Measurements from ENCODE around the gene AJAP1.

The AJAP1 gene

GRCh38 chr1:4687943-4688342 lies 33.5 kb downstream of the AJAP1 start:
- no peak for DNase-seq (ENCODE audit: low read depth)
- no peak overlapping the region for H3K4me3 ChIP-seq (ENCODE audit: low read length)
- TF ChIP-seq, protein P1, sequence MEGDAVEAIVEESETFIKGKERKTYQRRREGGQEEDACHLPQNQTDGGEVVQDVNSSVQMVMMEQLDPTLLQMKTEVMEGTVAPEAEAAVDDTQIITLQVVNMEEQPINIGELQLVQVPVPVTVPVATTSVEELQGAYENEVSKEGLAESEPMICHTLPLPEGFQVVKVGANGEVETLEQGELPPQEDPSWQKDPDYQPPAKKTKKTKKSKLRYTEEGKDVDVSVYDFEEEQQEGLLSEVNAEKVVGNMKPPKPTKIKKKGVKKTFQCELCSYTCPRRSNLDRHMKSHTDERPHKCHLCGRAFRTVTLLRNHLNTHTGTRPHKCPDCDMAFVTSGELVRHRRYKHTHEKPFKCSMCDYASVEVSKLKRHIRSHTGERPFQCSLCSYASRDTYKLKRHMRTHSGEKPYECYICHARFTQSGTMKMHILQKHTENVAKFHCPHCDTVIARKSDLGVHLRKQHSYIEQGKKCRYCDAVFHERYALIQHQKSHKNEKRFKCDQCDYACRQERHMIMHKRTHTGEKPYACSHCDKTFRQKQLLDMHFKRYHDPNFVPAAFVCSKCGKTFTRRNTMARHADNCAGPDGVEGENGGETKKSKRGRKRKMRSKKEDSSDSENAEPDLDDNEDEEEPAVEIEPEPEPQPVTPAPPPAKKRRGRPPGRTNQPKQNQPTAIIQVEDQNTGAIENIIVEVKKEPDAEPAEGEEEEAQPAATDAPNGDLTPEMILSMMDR (IDR thresholded peaks at IDR 0.05; ENCODE audit: insufficient read depth, low read depth, low read length, missing control alignments) = no peak

- DNase-seq (ENCODE audit: low read depth) = no peak
- TF ChIP-seq, protein P1 (IDR thresholded peaks at IDR 0.05; ENCODE audit: insufficient read depth, low read depth, low read length, missing control alignments) = no peak
- no peak overlapping the region for H3K4me3 ChIP-seq (ENCODE audit: low read length)
These were observed 35.0 kb downstream of the AJAP1 start for GRCh38 chr1:4689271-4689935.

- no peak for DNase-seq (ENCODE audit: low read depth)
- TF ChIP-seq, protein P1 (IDR thresholded peaks at IDR 0.05; ENCODE audit: insufficient read depth, low read depth, low read length, missing control alignments) = no peak
- H3K4me3 ChIP-seq (ENCODE audit: low read length) = no peak overlapping the region
These were observed 35.7 kb downstream of the AJAP1 start for GRCh38 chr1:4689941-4690635.

GRCh38 chr1:4690951-4691675 lies 36.7 kb downstream of the AJAP1 start:
- no peak overlapping the region for H3K4me3 ChIP-seq (ENCODE audit: low read length)
- DNase-seq (ENCODE audit: low read depth) = no peak
- TF ChIP-seq, protein P1 (IDR thresholded peaks at IDR 0.05; ENCODE audit: insufficient read depth, low read depth, low read length, missing control alignments) = no peak

DNA sequence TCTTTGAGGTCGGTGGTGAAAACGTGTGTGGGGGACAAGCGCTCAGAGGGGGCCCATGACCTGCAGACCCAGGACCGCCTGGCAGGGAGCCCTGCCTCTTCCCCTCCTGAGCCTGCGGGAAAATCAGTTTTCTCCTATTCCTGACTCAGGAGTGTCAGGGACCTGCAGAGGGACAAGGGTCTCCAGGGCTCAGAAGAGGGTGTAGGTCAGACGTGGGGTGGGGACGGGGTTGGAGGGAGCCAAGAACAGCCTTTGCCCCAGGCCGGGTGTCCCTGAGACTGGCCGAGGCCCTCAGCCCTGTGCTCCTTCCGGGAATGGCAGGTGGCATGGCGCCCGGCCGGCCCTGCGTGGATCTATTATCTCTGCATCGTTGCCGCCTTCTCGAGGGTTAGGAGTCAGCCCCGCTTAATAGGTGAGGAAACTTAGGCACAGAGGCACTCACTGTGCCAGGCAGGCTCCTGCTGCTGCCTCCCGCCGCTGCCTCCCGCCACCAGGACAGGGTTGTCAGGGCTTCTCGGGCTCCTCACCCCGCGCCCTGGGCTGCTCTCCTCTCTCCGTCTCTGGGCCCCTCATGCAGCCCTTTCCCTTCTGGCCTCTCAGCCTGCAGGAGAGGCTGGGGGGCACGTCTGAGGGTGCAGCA lies 37.5 kb downstream of the AJAP1 start:
- no peak for DNase-seq (ENCODE audit: low read depth)
- TF ChIP-seq, protein P1 (IDR thresholded peaks at IDR 0.05; ENCODE audit: insufficient read depth, low read depth, low read length, missing control alignments) = no peak
- H3K4me3 ChIP-seq (ENCODE audit: low read length) = no peak overlapping the region

DNA sequence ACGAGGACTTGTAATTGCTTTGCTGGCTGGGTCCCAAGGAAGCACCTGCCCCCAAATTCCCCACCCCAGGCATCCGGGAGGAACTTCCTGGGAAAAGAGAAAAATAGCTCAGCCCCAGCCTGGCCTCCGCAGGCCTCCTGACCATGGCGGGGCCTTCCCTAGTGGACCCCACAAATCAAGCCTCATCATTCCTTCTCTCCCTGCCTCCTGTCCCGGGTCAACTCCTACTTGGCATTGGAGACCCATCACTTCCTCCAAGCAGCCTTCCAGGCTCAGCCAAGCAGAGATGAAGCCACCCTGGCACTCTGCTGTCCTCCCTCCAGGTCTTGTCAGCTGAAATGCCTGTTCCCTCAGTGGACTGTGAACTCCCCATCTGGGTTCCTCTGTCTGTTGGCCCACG lies 38.0 kb downstream of the AJAP1 start:
- H3K4me3 ChIP-seq (ENCODE audit: low read length) = no peak overlapping the region
- TF ChIP-seq, protein P1 (IDR thresholded peaks at IDR 0.05; ENCODE audit: insufficient read depth, low read depth, low read length, missing control alignments) = no peak
- DNase-seq (ENCODE audit: low read depth) = no peak

Measured in epithelial cell of esophagus (primary cell).